DMS53 treated with DMSO at 0.1 percent for 48 hours (cell line): ENCODE results near the gene PRKCE.

Experiments used
- DNase-seq: peaks from one replicate; lab custom pipeline; 2025; ENCODE audit not compliant: unreplicated experiment; lab: John Stamatoyannopoulos, UW

The PRKCE gene

GRCh38 chr2:46173636-46174250, 522.3 kb downstream of the PRKCE start:
- DNase-seq: peak; percentile 7

- no peak for DNase-seq
These were observed 523.1 kb downstream of the PRKCE start for GRCh38 chr2:46174345-46175170.

- no peak for DNase-seq
These were observed 523.9 kb downstream of the PRKCE start for GRCh38 chr2:46175419-46175818.

GRCh38 chr2:46177461-46178089, 526.1 kb downstream of the PRKCE start:
- DNase-seq: no peak

GRCh38 chr2:46179037-46179621, 527.7 kb downstream of the PRKCE start:
- no peak for DNase-seq

- no peak for DNase-seq
These were observed 528.7 kb downstream of the PRKCE start for GRCh38 chr2:46180189-46180588.

- no peak for DNase-seq
These were observed 529.8 kb downstream of the PRKCE start for GRCh38 chr2:46181306-46181705.

GRCh38 chr2:46181789-46182530, 530.5 kb downstream of the PRKCE start:
- peak; percentile 86 for DNase-seq

GRCh38 chr2:46183426-46183825, 532.0 kb downstream of the PRKCE start:
- DNase-seq: no peak

- DNase-seq: no peak
These were observed 533.5 kb downstream of the PRKCE start for GRCh38 chr2:46184794-46185583.

GRCh38 chr2:46187112-46187618, 535.7 kb downstream of the PRKCE start:
- no peak for DNase-seq

- no peak for DNase-seq
These were observed 536.7 kb downstream of the PRKCE start for GRCh38 chr2:46188041-46188716.

GRCh38 chr2:46193356-46193755, 541.9 kb downstream of the PRKCE start:
- no peak for DNase-seq

GRCh38 chr2:46193855-46194254, 542.4 kb downstream of the PRKCE start:
- DNase-seq: no peak

GRCh38 chr2:46194856-46195255, 543.4 kb downstream of the PRKCE start:
- DNase-seq: no peak

GRCh38 chr2:46195819-46196218, 544.3 kb downstream of the PRKCE start:
- DNase-seq: no peak

- no peak for DNase-seq
These were observed 545.5 kb downstream of the PRKCE start for GRCh38 chr2:46196871-46197462.

- no peak for DNase-seq
These were observed 546.2 kb downstream of the PRKCE start for GRCh38 chr2:46197672-46198071.
